HFFc6 (cell line): Measurements from ENCODE around the gene ITPR3. TPM values are rescaled to one million over a fixed set of nuclear protein-coding genes. Genes with fewer than 3 reads are reported as not detected.
A peak's percentile ranks its signal among the peaks of the same experiment; 100 is the strongest.

Experiments
- DNase-seq: peaks from one replicate; pipeline ENCODE4 v3.0.0-alpha.2; 2018
- H3K27ac Mint-ChIP-seq: 2 replicates; pipeline ENCODE4 v1.8.0; 2020; ENCODE audit warnings: mild to moderate bottlenecking, mixed read lengths
- H3K27me3 Mint-ChIP-seq: 2 replicates; pipeline ENCODE4 v1.8.0; 2021; ENCODE audit warnings: mild to moderate bottlenecking, moderate library complexity, mixed read lengths; ENCODE audit not compliant: insufficient read depth
- H3K36me3 Mint-ChIP-seq: 2 replicates; pipeline ENCODE4 v1.8.0; 2021; ENCODE audit warnings: low read depth, mixed read lengths
- H3K4me1 Mint-ChIP-seq: 2 replicates; pipeline ENCODE4 v1.8.0; 2020; ENCODE audit warnings: low read depth, mixed read lengths
- H3K4me3 Mint-ChIP-seq: 2 replicates; pipeline ENCODE4 v1.8.0; 2020; ENCODE audit warnings: mild to moderate bottlenecking, moderate library complexity, mixed read lengths
- H3K9me3 Mint-ChIP-seq: 2 replicates; pipeline ENCODE4 v1.8.0; 2020; ENCODE audit warnings: mild to moderate bottlenecking, mixed read lengths
- CTCF ChIP-seq: fragments of 200-600 bp; sonication (generic); IDR thresholded peaks from 2 replicates; pipeline ENCODE4 v1.5.0; 2021; ENCODE audit warnings: antibody characterized with exemption, mild to moderate bottlenecking
- total RNA-seq, 6 experiments: library from RNA; stranded (reverse); fragmentation: NEBNext Ultra II Directional; extraction: Animal tissue kit (Norgen Biotek cat#: 25700); gene quantifications; 2 replicates in 1 of 6; 3 replicates in 5 of 6; pipeline ENCODE4 v1.2.3, GENCODE V29; 2021

ITPR3 gene
- total RNA-seq, 6 experiments from 2014 or later = 20.2 to 30.3 (median 26.9) TPM

GRCh38 chr6:33616913-33617312, 4.2 kb upstream of the ITPR3 start:
- no peaks in the 10 kb centered on the region for H3K36me3 Mint-ChIP-seq
- DNase-seq = no peak

GRCh38 chr6:33619166-33619840, 1.8 kb upstream of the ITPR3 start:
- no peak for DNase-seq
- Mint-ChIP-seq H3K27ac (peak overlapping the region; percentile 92), H3K4me3 (peak overlapping the region; percentile 94), H3K4me1 (peaks cover 59% of the 10 kb centered on the region), H3K9me3 (no peaks in the 10 kb centered on the region), H3K36me3 (peaks cover 8% of the 10 kb centered on the region; the same call in 1 of the 2 replicates), H3K27me3 (no peaks in the 10 kb centered on the region; the same call in none of the 2 replicates)
- TF ChIP-seq CTCF = peak; percentile 45

More at GRCh38 chr6:33616913-33617312, 4.2 kb upstream of the ITPR3 start:
- TF ChIP-seq CTCF = no peak
- no peak overlapping the region for H3K27ac Mint-ChIP-seq
- peaks cover 49% of the 10 kb centered on the region for H3K4me1 Mint-ChIP-seq
- no peak overlapping the region for H3K4me3 Mint-ChIP-seq
- H3K27me3 Mint-ChIP-seq = no peaks in the 10 kb centered on the region; the same call in none of the 2 replicates
- no peaks in the 10 kb centered on the region for H3K9me3 Mint-ChIP-seq

- TF ChIP-seq CTCF = no peak
- H3K27me3 Mint-ChIP-seq = no peaks in the 10 kb centered on the region; the same call in none of the 2 replicates
- DNase-seq = peak; percentile 28
- peak overlapping the region; percentile 94 for H3K4me3 Mint-ChIP-seq
- peak overlapping the region; percentile 92 for H3K27ac Mint-ChIP-seq
- peaks cover 14% of the 10 kb centered on the region; the same call in 1 of the 2 replicates for H3K36me3 Mint-ChIP-seq
- no peaks in the 10 kb centered on the region for H3K9me3 Mint-ChIP-seq
- peaks cover 56% of the 10 kb centered on the region for H3K4me1 Mint-ChIP-seq
Observed at GRCh38 chr6:33620158-33620855, 815 bp upstream of the ITPR3 start.

- DNase-seq = no peak
- no peak for TF ChIP-seq CTCF
Observed at GRCh38 chr6:33621711-33622388, 728 bp downstream of the ITPR3 start.

More at GRCh38 chr6:33621711-33622388, 728 bp downstream of the ITPR3 start:
- Mint-ChIP-seq H3K27ac (peak overlapping the region; percentile 86), H3K9me3 (no peaks in the 10 kb centered on the region), H3K27me3 (no peaks in the 10 kb centered on the region), H3K4me3 (peak overlapping the region; percentile 89), H3K4me1 (peaks cover 56% of the 10 kb centered on the region), H3K36me3 (peaks cover 14% of the 10 kb centered on the region; the same call in 1 of the 2 replicates)
